Measurements from ENCODE around the gene FLNB. TPM values are rescaled to one million over a fixed set of nuclear protein-coding genes. Genes with fewer than 3 reads are reported as not detected.

FLNB gene
- total and polyA plus RNA-seq, 2 of the 13 experiments (the other 11 are each of a cell fraction or from before 2014, with no cell fraction given): 106 to 130 TPM

- Histone ChIP-seq H3K27ac (ENCODE audit: extremely low read length, insufficient read depth, low read length) (peak overlapping the region; percentile 89), H3K4me3 (replicated peaks in 1 of 3; ENCODE audit: insufficient read depth in 1 of 3, low read depth in 2 of 3, low read length in 3 of 3) (no peak overlapping the region), H3K36me3 (replicated peaks in 1 of 2; ENCODE audit: control insufficient read depth in 1 of 2, insufficient read depth in 2 of 2, low read length in 2 of 2) (no peaks in the 10 kb centered on the region), H3K4me2 (ENCODE audit: low read depth, low read length) (peak overlapping the region; percentile 57; the same call in 1 of the 2 replicates), H2AFZ (ENCODE audit: low read length) (no peak overlapping the region), H4K20me1 (ENCODE audit: insufficient read depth, low read length) (no peaks in the 10 kb centered on the region), H3K79me2 (ENCODE audit: insufficient read depth, low read length) (no peaks in the 10 kb centered on the region), H3K4me1 (ENCODE audit: insufficient read depth, low read length) (peaks cover 92% of the 10 kb centered on the region), H3K9ac (ENCODE audit: insufficient read depth, low read depth, low read length) (peak overlapping the region; percentile 50; the same call in 1 of the 2 replicates), H3K27me3 (ENCODE audit: control insufficient read depth in 1 of 2, insufficient read depth in 2 of 2, low read length in 2 of 2) (no peaks in the 10 kb centered on the region), H3K9me3 (ENCODE audit: low read length) (no peaks in the 10 kb centered on the region)
- POLR2A ChIA-PET: interaction anchor here (1.5 kb wide), 1 partner anchor 11 kb away, joined by 6 read pairs; no protein-coding TSS in a partner anchor
- ATAC-seq (no peak), DNase-seq (ENCODE audit: low spot score) (no peak), FAIRE-seq (no peak)
- in situ Hi-C loops (cut with HindIII; ENCODE audit: extremely low pct_ligation_motif_present, low pct_unique_long_range_greater_than_20kb): no loop called here
- intact Hi-C loops (cut with micrococcal nuclease; ENCODE audit: unreplicated experiment): no loop called here
- CTCF ChIA-PET (ENCODE audit: low intra/inter-chr PET ratio, low total read pairs): no interaction called here
- BruUV-seq (replicated peaks): no TSS peak
- no peak for TF ChIP-seq AHDC1 (CRISPR knock-in tag; IDR thresholded peaks at IDR 0.05; ENCODE audit: borderline replicate concordance)
- TF ChIP-seq ZMYM3 (CRISPR knock-in tag; IDR thresholded peaks at IDR 0.05): peak; percentile 31; the same call in 1 of the 2 replicates
- TF ChIP-seq THYN1 (CRISPR knock-in tag; IDR thresholded peaks at IDR 0.05; ENCODE audit: borderline replicate concordance, low read depth): no peak
- TF ChIP-seq MXD3 (CRISPR knock-in tag; IDR thresholded peaks at IDR 0.05): no peak
- TF ChIP-seq CBX2 (IDR thresholded peaks at IDR 0.05; ENCODE audit: low read depth, low read length): no peak
- no peak for TF ChIP-seq CBX2 (CRISPR knock-in tag; IDR thresholded peaks at IDR 0.05; ENCODE audit: low read depth)
- TF ChIP-seq KDM3A (CRISPR knock-in tag; IDR thresholded peaks at IDR 0.05; ENCODE audit: low read depth): no peak
- TF ChIP-seq ZNF552 (CRISPR knock-in tag; IDR thresholded peaks at IDR 0.05; ENCODE audit: borderline replicate concordance): no peak
- TF ChIP-seq HMGA1 (CRISPR knock-in tag; conservative IDR thresholded peaks at IDR 0.05): no peak
- TF ChIP-seq ZNF230 (CRISPR knock-in tag; IDR thresholded peaks at IDR 0.05): no peak
- TF ChIP-seq ZNF256 (CRISPR knock-in tag; conservative IDR thresholded peaks at IDR 0.05): no peak
- no peak for TF ChIP-seq CHD4 (IDR thresholded peaks at IDR 0.05; ENCODE audit: borderline replicate concordance, low read length)
- TF ChIP-seq ZNF724P (CRISPR knock-in tag; IDR thresholded peaks at IDR 0.05; ENCODE audit: borderline replicate concordance): no peak
- TF ChIP-seq ZNF34 (CRISPR knock-in tag; IDR thresholded peaks at IDR 0.05; ENCODE audit: borderline replicate concordance): no peak
- TF ChIP-seq NFATC3 (CRISPR knock-in tag; IDR thresholded peaks at IDR 0.05): no peak
- no peak for TF ChIP-seq FOXK2 (IDR thresholded peaks at IDR 0.05)
- no peak for TF ChIP-seq PPARG (CRISPR knock-in tag; conservative IDR thresholded peaks at IDR 0.05)
- TF ChIP-seq SALL1 (CRISPR knock-in tag; IDR thresholded peaks at IDR 0.05): no peak
- TF ChIP-seq DDIT3 (CRISPR knock-in tag; IDR thresholded peaks at IDR 0.05): no peak
- TF ChIP-seq ZNF816 (CRISPR knock-in tag; IDR thresholded peaks at IDR 0.05; ENCODE audit: borderline replicate concordance): no peak
- no peak for TF ChIP-seq KAT2B (IDR thresholded peaks at IDR 0.05; ENCODE audit: borderline replicate concordance, low read depth, low read length)
Measured at GRCh38 chr3:58200121-58200709, 192.0 kb downstream of the FLNB start.
